MM.1S (cell line): ENCODE measurements around the gene MST1.

Source experiments
- CTCF ChIP-seq: fragments of 300-600 bp; sonication (generic); IDR thresholded peaks from 2 replicates; pipeline ENCODE4 v1.5.1; 2016; ENCODE audit warnings: antibody characterized with exemption, low read length, mixed read lengths
- EZH2 ChIP-seq: fragments of 300-600 bp; sonication (generic); optimal IDR thresholded peaks from 2 replicates; pipeline ENCODE3; 2017; ENCODE audit warnings: low read depth, mild to moderate bottlenecking, antibody characterized with exemption, low read length, mixed read lengths

GRCh38 chr3:49705390-49705960 is 16.2 kb upstream of the MST1 start:
- TF ChIP-seq EZH2, result no peak
- TF ChIP-seq CTCF, result no peak
